ENCODE data around the gene JAM3. TPM values are rescaled to one million over a fixed set of nuclear protein-coding genes. Genes with fewer than 3 reads are reported as not detected.
A peak's percentile ranks its signal among the peaks of the same experiment; 100 is the strongest.

JAM3 gene
- 56.5 TPM for polyA plus RNA-seq (2013, experiment 1 of 2)
- polyA plus RNA-seq (2013, experiment 2 of 2) = 57.3 TPM

DNA sequence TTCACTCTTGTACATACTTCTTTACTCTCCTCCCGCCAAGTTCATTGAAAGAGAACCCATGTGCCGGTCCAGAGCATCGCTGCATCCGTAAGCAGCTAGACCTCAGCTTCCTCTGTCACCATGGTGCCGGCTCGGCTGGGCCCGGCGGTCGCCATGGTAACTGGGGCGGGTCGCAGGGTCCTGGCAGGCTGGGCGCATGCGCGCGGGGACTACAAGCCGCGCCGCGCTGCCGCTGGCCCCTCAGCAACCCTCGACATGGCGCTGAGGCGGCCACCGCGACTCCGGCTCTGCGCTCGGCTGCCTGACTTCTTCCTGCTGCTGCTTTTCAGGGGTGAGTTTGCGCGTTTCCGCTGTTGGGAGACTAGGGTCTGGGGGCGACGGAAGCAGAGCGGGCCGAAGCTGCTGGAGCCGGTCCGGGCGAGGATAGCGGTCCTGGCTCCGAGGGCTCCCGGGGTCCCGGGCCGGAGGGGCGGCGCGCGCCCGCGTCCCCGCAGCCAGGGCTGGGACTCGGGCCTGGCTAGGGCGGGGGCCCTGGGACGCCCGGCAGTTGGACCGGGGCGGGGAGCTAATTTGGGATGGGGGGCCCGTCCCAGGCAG is at the start of gene JAM3:
Gene JAM3 (plus strand): TSS at position 244 of the 597 bp plus-strand sequence. CDS start 12 bp downstream, at position 256.
- Histone ChIP-seq H3K4ac (ENCODE audit: low read depth in 1 of 2, low read length in 2 of 2) (peak within 1 kb of the TSS; percentile 5 to 65), H3K18ac (ENCODE audit: low read depth in 1 of 2, low read length in 2 of 2) (peak within 1 kb of the TSS; percentile 91 to 96), H2AFZ (ENCODE audit: low read depth, low read length) (peak within 1 kb of the TSS; percentile 83), H3K4me2 (ENCODE audit: low read length, poor library complexity, severe bottlenecking) (peak within 1 kb of the TSS; percentile 72), H2AK5ac (ENCODE audit: low read length, severe bottlenecking) (no peak within 1 kb of the TSS), H2BK5ac (ENCODE audit: low read depth, low read length, poor library complexity, severe bottlenecking) (no peak within 1 kb of the TSS), H3K14ac (ENCODE audit: low read length in 2 of 2) (peak within 1 kb of the TSS in 1 of 2 experiments; percentile 89), H2BK12ac (ENCODE audit: low read length in 2 of 2) (peak within 1 kb of the TSS in 1 of 2 experiments; percentile 29), H3K36me3 (ENCODE audit: control insufficient read depth in 1 of 2, insufficient read depth in 2 of 2, low read depth in 1 of 2, low read length in 2 of 2) (no peaks in the 10 kb centered on the region), H3K9me3 (ENCODE audit: control insufficient read depth, low read length) (no peaks in the 10 kb centered on the region), H3K4me3 (ENCODE audit: insufficient read depth in 1 of 2, low read depth in 1 of 2, low read length in 2 of 2) (peak within 1 kb of the TSS; percentile 73 to 84), H2BK15ac (ENCODE audit: low read depth, poor library complexity, severe bottlenecking) (peak within 1 kb of the TSS; percentile 96), H3K27ac (ENCODE audit: low read length, poor library complexity, severe bottlenecking) (no peak within 1 kb of the TSS), H3K9ac (ENCODE audit: low read length) (peak within 1 kb of the TSS; percentile 86), H3K79me1 (replicated peaks; ENCODE audit: low read length, poor library complexity, severe bottlenecking) (no peaks in the 10 kb centered on the region), H3K4me1 (ENCODE audit: control insufficient read depth, insufficient read depth, low read depth, low read length) (no peaks in the 10 kb centered on the region), H2BK120ac (ENCODE audit: low read depth, low read length) (peak within 1 kb of the TSS; percentile 93), H3K23ac (ENCODE audit: low read length in 2 of 2) (peak within 1 kb of the TSS; percentile 60 to 83), H4K91ac (ENCODE audit: low read length) (peak within 1 kb of the TSS; percentile 9), H3K27me3 (ENCODE audit: control insufficient read depth in 1 of 2, insufficient read depth in 1 of 2, low read length in 2 of 2) (peaks cover 0 to 22% of the 10 kb centered on the region in 2 experiments), H4K8ac (ENCODE audit: low read length) (peak within 1 kb of the TSS; percentile 58)
- DNase-seq = peak; percentile 95
- 1% methylated on average over 45 of the region's 57 CpGs for WGBS

DNA sequence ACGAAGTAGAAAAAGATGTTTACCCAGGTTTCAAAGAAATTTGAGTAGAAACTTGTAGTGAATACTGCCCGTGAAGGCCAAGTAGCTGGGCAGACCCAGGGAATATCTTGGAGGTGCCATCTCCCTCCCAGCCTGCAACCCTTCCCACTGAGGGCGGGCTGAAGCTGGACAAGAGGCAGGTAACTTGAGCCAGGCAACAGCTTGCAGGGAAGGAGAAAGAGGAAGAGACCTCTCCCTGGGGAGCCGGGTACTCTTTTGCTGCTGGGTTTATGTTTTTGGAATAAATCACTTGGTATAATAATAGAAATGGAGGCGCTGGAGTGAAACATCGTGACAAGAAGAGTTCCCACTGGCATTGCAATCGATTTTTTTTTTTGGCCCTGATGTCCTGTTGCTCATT is 49.4 kb upstream of the JAM3 start:
- H4K91ac ChIP-seq (ENCODE audit: low read length) = no peak overlapping the region
- no peak overlapping the region for H3K9ac ChIP-seq (ENCODE audit: low read length)
- H3K9me3 ChIP-seq (ENCODE audit: control insufficient read depth, low read length) = no peaks in the 10 kb centered on the region
- no peak for DNase-seq
- H2AK5ac ChIP-seq (ENCODE audit: low read length, severe bottlenecking) = no peak overlapping the region
- H3K4me3 ChIP-seq (ENCODE audit: insufficient read depth in 1 of 2, low read depth in 1 of 2, low read length in 2 of 2) = no peak overlapping the region
- H3K79me1 ChIP-seq (replicated peaks; ENCODE audit: low read length, poor library complexity, severe bottlenecking) = no peaks in the 10 kb centered on the region
- no peak overlapping the region for H2BK120ac ChIP-seq (ENCODE audit: low read depth, low read length)
- H3K4me1 ChIP-seq (ENCODE audit: control insufficient read depth, insufficient read depth, low read depth, low read length) = peaks cover 2% of the 10 kb centered on the region
- WGBS = 81% methylated on average over 7 of the region's 7 CpGs
- no peak overlapping the region for H3K4me2 ChIP-seq (ENCODE audit: low read length, poor library complexity, severe bottlenecking)
- no peak overlapping the region for H3K18ac ChIP-seq (ENCODE audit: low read depth in 1 of 2, low read length in 2 of 2)
- no peak overlapping the region for H3K4ac ChIP-seq (ENCODE audit: low read depth in 1 of 2, low read length in 2 of 2)
- no peak overlapping the region for H3K23ac ChIP-seq (ENCODE audit: low read length in 2 of 2)
- no peak overlapping the region for H2BK5ac ChIP-seq (ENCODE audit: low read depth, low read length, poor library complexity, severe bottlenecking)
- no peak overlapping the region for H2BK12ac ChIP-seq (ENCODE audit: low read length in 2 of 2)
- H4K8ac ChIP-seq (ENCODE audit: low read length) = no peak overlapping the region
- no peak overlapping the region for H2AFZ ChIP-seq (ENCODE audit: low read depth, low read length)
- H3K36me3 ChIP-seq (ENCODE audit: control insufficient read depth in 1 of 2, insufficient read depth in 2 of 2, low read depth in 1 of 2, low read length in 2 of 2) = no peaks in the 10 kb centered on the region
- H3K27ac ChIP-seq (ENCODE audit: low read length, poor library complexity, severe bottlenecking) = no peak overlapping the region
- no peak overlapping the region for H3K14ac ChIP-seq (ENCODE audit: low read length in 2 of 2)
- H3K27me3 ChIP-seq (ENCODE audit: control insufficient read depth in 1 of 2, insufficient read depth in 1 of 2, low read length in 2 of 2) = peaks cover 6 to 80% of the 10 kb centered on the region in 2 experiments
- H2BK15ac ChIP-seq (ENCODE audit: low read depth, poor library complexity, severe bottlenecking) = no peak overlapping the region

DNA sequence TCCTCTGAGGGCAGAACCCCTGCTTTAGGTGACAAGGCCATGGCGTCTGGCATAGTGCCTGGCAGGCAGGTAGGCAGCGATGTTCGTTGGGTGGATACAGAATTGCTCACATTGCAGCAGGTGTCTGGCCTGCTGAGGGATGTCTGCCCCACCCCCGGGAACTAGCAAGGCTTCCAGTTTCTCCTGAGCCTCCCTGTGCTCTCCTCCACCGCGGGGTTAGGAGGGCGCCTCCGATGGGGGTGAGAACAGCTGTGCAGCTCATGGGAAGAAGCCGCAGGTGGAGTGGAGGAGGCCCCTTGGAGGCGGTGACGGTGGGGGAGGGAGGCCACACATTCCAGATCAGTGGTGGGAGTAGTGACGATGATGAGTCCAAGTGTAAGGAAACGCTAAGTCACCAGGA is 48.3 kb upstream of the JAM3 start:
- no peak overlapping the region for H3K14ac ChIP-seq (ENCODE audit: low read length in 2 of 2)
- no peak overlapping the region for H2BK120ac ChIP-seq (ENCODE audit: low read depth, low read length)
- no peaks in the 10 kb centered on the region for H3K36me3 ChIP-seq (ENCODE audit: control insufficient read depth in 1 of 2, insufficient read depth in 2 of 2, low read depth in 1 of 2, low read length in 2 of 2)
- H3K23ac ChIP-seq (ENCODE audit: low read length in 2 of 2) = no peak overlapping the region
- H2BK15ac ChIP-seq (ENCODE audit: low read depth, poor library complexity, severe bottlenecking) = no peak overlapping the region
- H3K4ac ChIP-seq (ENCODE audit: low read depth in 1 of 2, low read length in 2 of 2) = no peak overlapping the region
- no peak overlapping the region for H2AFZ ChIP-seq (ENCODE audit: low read depth, low read length)
- no peak overlapping the region for H3K18ac ChIP-seq (ENCODE audit: low read depth in 1 of 2, low read length in 2 of 2)
- H3K4me2 ChIP-seq (ENCODE audit: low read length, poor library complexity, severe bottlenecking) = no peak overlapping the region
- H2BK12ac ChIP-seq (ENCODE audit: low read length in 2 of 2) = no peak overlapping the region
- peak overlapping the region in 1 of 2 experiments; percentile 25 for H3K4me3 ChIP-seq (ENCODE audit: insufficient read depth in 1 of 2, low read depth in 1 of 2, low read length in 2 of 2)
- no peak overlapping the region for H3K27ac ChIP-seq (ENCODE audit: low read length, poor library complexity, severe bottlenecking)
- H4K91ac ChIP-seq (ENCODE audit: low read length) = no peak overlapping the region
- H4K8ac ChIP-seq (ENCODE audit: low read length) = no peak overlapping the region
- H3K9ac ChIP-seq (ENCODE audit: low read length) = no peak overlapping the region
- DNase-seq = no peak
- peaks cover 7 to 73% of the 10 kb centered on the region in 2 experiments for H3K27me3 ChIP-seq (ENCODE audit: control insufficient read depth in 1 of 2, insufficient read depth in 1 of 2, low read length in 2 of 2)
- WGBS = 83% methylated on average over 13 of the region's 13 CpGs
- no peaks in the 10 kb centered on the region for H3K79me1 ChIP-seq (replicated peaks; ENCODE audit: low read length, poor library complexity, severe bottlenecking)
- no peaks in the 10 kb centered on the region for H3K9me3 ChIP-seq (ENCODE audit: control insufficient read depth, low read length)
- H2AK5ac ChIP-seq (ENCODE audit: low read length, severe bottlenecking) = no peak overlapping the region
- peaks cover 2% of the 10 kb centered on the region for H3K4me1 ChIP-seq (ENCODE audit: control insufficient read depth, insufficient read depth, low read depth, low read length)
- no peak overlapping the region for H2BK5ac ChIP-seq (ENCODE audit: low read depth, low read length, poor library complexity, severe bottlenecking)

DNA sequence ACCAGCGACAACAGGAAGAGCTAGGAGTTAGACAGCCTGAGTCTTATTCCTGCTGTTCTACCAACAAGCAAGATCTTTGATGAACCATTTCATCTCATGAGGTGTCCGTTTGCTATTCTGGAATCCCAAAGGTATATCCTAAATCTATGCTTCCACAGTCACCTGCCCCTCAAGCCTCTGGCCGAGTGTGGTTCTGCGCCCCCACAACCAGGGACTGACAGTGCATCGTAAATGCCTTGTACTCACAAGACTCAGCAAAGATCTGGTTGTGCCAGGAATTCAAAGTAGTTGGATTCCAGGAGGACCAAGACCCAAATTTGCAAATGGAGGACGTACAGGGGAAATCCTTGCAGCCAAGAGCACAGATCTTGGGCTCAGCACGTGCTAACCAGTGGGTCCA is 47.5 kb upstream of the JAM3 start:
- H3K4me2 ChIP-seq (ENCODE audit: low read length, poor library complexity, severe bottlenecking) = no peak overlapping the region
- no peak overlapping the region for H3K4ac ChIP-seq (ENCODE audit: low read depth in 1 of 2, low read length in 2 of 2)
- no peak overlapping the region for H3K9ac ChIP-seq (ENCODE audit: low read length)
- H2AK5ac ChIP-seq (ENCODE audit: low read length, severe bottlenecking) = no peak overlapping the region
- H2BK15ac ChIP-seq (ENCODE audit: low read depth, poor library complexity, severe bottlenecking) = no peak overlapping the region
- H3K9me3 ChIP-seq (ENCODE audit: control insufficient read depth, low read length) = no peaks in the 10 kb centered on the region
- no peak overlapping the region for H2BK12ac ChIP-seq (ENCODE audit: low read length in 2 of 2)
- H3K4me1 ChIP-seq (ENCODE audit: control insufficient read depth, insufficient read depth, low read depth, low read length) = peaks cover 2% of the 10 kb centered on the region
- H3K14ac ChIP-seq (ENCODE audit: low read length in 2 of 2) = no peak overlapping the region
- WGBS = 93% methylated on average over 6 of the region's 7 CpGs
- H3K4me3 ChIP-seq (ENCODE audit: insufficient read depth in 1 of 2, low read depth in 1 of 2, low read length in 2 of 2) = no peak overlapping the region
- no peak overlapping the region for H3K27ac ChIP-seq (ENCODE audit: low read length, poor library complexity, severe bottlenecking)
- H4K91ac ChIP-seq (ENCODE audit: low read length) = no peak overlapping the region
- peak overlapping the region; percentile 20 for H4K8ac ChIP-seq (ENCODE audit: low read length)
- no peak overlapping the region for H2AFZ ChIP-seq (ENCODE audit: low read depth, low read length)
- no peak overlapping the region for H2BK120ac ChIP-seq (ENCODE audit: low read depth, low read length)
- H3K23ac ChIP-seq (ENCODE audit: low read length in 2 of 2) = no peak overlapping the region
- H2BK5ac ChIP-seq (ENCODE audit: low read depth, low read length, poor library complexity, severe bottlenecking) = no peak overlapping the region
- no peaks in the 10 kb centered on the region for H3K36me3 ChIP-seq (ENCODE audit: control insufficient read depth in 1 of 2, insufficient read depth in 2 of 2, low read depth in 1 of 2, low read length in 2 of 2)
- no peak overlapping the region for H3K18ac ChIP-seq (ENCODE audit: low read depth in 1 of 2, low read length in 2 of 2)
- DNase-seq = no peak
- H3K79me1 ChIP-seq (replicated peaks; ENCODE audit: low read length, poor library complexity, severe bottlenecking) = no peaks in the 10 kb centered on the region
- H3K27me3 ChIP-seq (ENCODE audit: control insufficient read depth in 1 of 2, insufficient read depth in 1 of 2, low read length in 2 of 2) = peaks cover 13 to 73% of the 10 kb centered on the region in 2 experiments
